ENCODE measurements around the gene WDR86.

The WDR86 gene

DNA sequence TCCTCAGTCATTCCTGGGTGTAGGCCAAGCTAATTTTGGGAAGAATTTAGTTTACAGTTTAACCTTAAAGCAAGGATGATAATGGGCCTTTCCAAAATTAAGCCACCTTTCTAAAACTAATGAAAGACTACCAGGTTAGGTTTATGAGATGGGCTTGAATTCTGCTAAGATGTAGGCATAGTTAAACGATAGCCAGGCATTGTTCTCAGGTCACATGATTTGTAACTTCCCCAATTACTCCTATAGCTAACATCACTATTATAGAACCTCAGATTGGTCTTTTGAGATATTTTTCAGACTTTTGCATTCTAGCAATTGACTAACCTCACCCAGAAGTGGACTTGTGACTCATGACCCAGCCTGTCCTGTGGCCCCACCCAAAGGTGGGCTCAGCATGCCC, 75.2 kb downstream of the WDR86 start:
- no peak for TF ChIP-seq EZH2phosphoT487 (IDR thresholded peaks at IDR 0.05; ENCODE audit: borderline replicate concordance)
- TF ChIP-seq, protein P1, sequence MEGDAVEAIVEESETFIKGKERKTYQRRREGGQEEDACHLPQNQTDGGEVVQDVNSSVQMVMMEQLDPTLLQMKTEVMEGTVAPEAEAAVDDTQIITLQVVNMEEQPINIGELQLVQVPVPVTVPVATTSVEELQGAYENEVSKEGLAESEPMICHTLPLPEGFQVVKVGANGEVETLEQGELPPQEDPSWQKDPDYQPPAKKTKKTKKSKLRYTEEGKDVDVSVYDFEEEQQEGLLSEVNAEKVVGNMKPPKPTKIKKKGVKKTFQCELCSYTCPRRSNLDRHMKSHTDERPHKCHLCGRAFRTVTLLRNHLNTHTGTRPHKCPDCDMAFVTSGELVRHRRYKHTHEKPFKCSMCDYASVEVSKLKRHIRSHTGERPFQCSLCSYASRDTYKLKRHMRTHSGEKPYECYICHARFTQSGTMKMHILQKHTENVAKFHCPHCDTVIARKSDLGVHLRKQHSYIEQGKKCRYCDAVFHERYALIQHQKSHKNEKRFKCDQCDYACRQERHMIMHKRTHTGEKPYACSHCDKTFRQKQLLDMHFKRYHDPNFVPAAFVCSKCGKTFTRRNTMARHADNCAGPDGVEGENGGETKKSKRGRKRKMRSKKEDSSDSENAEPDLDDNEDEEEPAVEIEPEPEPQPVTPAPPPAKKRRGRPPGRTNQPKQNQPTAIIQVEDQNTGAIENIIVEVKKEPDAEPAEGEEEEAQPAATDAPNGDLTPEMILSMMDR (conservative IDR thresholded peaks at IDR 0.05; ENCODE audit: low read length) = no peak
- Histone ChIP-seq H2AFZ (ENCODE audit: low read length) (no peak overlapping the region), H3K4me1 (ENCODE audit: insufficient read depth, low read length, poor library complexity, severe bottlenecking) (no peaks in the 10 kb centered on the region)

More for the DNA sequence above, 75.2 kb downstream of the WDR86 start:
- no peaks in the 10 kb centered on the region for H3K79me2 ChIP-seq (ENCODE audit: insufficient read depth, low read length)
- no peaks in the 10 kb centered on the region for H3K9me3 ChIP-seq (ENCODE audit: insufficient read depth, low read depth, low read length)
- no peaks in the 10 kb centered on the region for H4K20me1 ChIP-seq (ENCODE audit: insufficient read depth, low read length, poor library complexity, severe bottlenecking)
- H3K4me3 ChIP-seq (ENCODE audit: low read length, poor library complexity, severe bottlenecking) = no peak overlapping the region
- no peaks in the 10 kb centered on the region for H3F3A ChIP-seq (ENCODE audit: low read depth)
- no peak overlapping the region for H3K4me2 ChIP-seq (ENCODE audit: low read depth, low read length, poor library complexity, severe bottlenecking)
- H3K9ac ChIP-seq (ENCODE audit: low read depth, low read length, poor library complexity, severe bottlenecking) = no peak overlapping the region
- H3K36me3 ChIP-seq (ENCODE audit: insufficient read depth, low read length) = no peaks in the 10 kb centered on the region
- H3K9me2 ChIP-seq (replicated peaks; ENCODE audit: low read depth, low read length) = no peaks in the 10 kb centered on the region
- H3K27me3 ChIP-seq (ENCODE audit: insufficient read depth, low read length, poor library complexity, severe bottlenecking) = no peaks in the 10 kb centered on the region
